GM12878 (cell line): ENCODE measurements around the gene YY2. TPM values are rescaled to one million over a fixed set of nuclear protein-coding genes. Genes with fewer than 3 reads are reported as not detected.

ENCODE experiments used
- CEBPB ChIP-seq, 2 experiments: fragments of 150-350 bp in 1 of 2; IDR thresholded peaks; 2 replicates each; pipeline ENCODE4 v1.6.1; 2012 to 2014; ENCODE audit warnings: low read depth in 2 of 2, low read length in 2 of 2, borderline replicate concordance in 1 of 2, inconsistent platforms in 1 of 2
- CTCF ChIP-seq, 3 experiments: IDR thresholded peaks in 2 of 3; conservative IDR thresholded peaks in 1 of 3; 2 replicates each; pipeline ENCODE4 v1.5.1; 2011; ENCODE audit warnings: low read depth in 3 of 3, low read length in 3 of 3, mild to moderate bottlenecking in 3 of 3, control low read depth in 2 of 3, moderate library complexity in 2 of 3, inconsistent platforms in 1 of 3, mixed read lengths in 1 of 3; ENCODE audit not compliant: control insufficient read depth in 2 of 3, insufficient read depth in 1 of 3; ENCODE audit errors: extremely low read depth in 1 of 3
- DPF2 ChIP-seq: fragments of 450-650 bp; IDR thresholded peaks from 2 replicates; pipeline ENCODE4 v1.6.1; 2017; ENCODE audit warnings: mild to moderate bottlenecking
- ELK1 ChIP-seq: IDR thresholded peaks from 2 replicates; pipeline ENCODE4 v1.6.1; 2012; ENCODE audit warnings: low read depth, low read length, improper control_type of control experiment
- GATAD2B ChIP-seq: fragments of 450-650 bp; conservative IDR thresholded peaks from 2 replicates; pipeline ENCODE4 v1.6.1; 2017; ENCODE audit warnings: low read depth, mild to moderate bottlenecking, moderate library complexity
- HDAC2 ChIP-seq: fragments of 200-600 bp; sonication (generic); IDR thresholded peaks from 2 replicates; pipeline ENCODE4 v1.6.1; 2017
- IRF5 ChIP-seq: fragments of 450-650 bp; IDR thresholded peaks from 2 replicates; pipeline ENCODE4 v1.6.1; 2017; ENCODE audit warnings: borderline replicate concordance
- KLF5 ChIP-seq: fragments of 450-650 bp; IDR thresholded peaks from 2 replicates; pipeline ENCODE4 v1.6.1; 2014; ENCODE audit warnings: mild to moderate bottlenecking; ENCODE audit not compliant: partially characterized antibody
- LARP7 ChIP-seq: fragments of 450-650 bp; IDR thresholded peaks from 2 replicates; pipeline ENCODE4 v1.6.1; 2017; ENCODE audit warnings: mild to moderate bottlenecking
- MYC ChIP-seq: IDR thresholded peaks from 2 replicates; pipeline ENCODE4 v1.6.1; 2011; ENCODE audit warnings: mild to moderate bottlenecking, low read length, moderate library complexity, inconsistent platforms; ENCODE audit not compliant: insufficient read depth, insufficient replicate concordance, insufficient read length, severe bottlenecking
- PAX5 ChIP-seq: IDR thresholded peaks from 2 replicates; pipeline ENCODE4 v1.6.1; 2011; ENCODE audit warnings: low read depth, low read length, borderline replicate concordance
- PBX3 ChIP-seq: IDR thresholded peaks from 2 replicates; pipeline ENCODE4 v1.6.1; 2011; ENCODE audit warnings: mild to moderate bottlenecking, low read depth, low read length, moderate library complexity; ENCODE audit not compliant: insufficient replicate concordance
- RAD51 ChIP-seq: fragments of 450-650 bp; IDR thresholded peaks from 2 replicates; pipeline ENCODE4 v1.6.1; 2016; ENCODE audit warnings: moderate library complexity, mild to moderate bottlenecking, inconsistent platforms
- RBBP5 ChIP-seq: fragments of 200-600 bp; sonication (generic); conservative IDR thresholded peaks from 2 replicates; pipeline ENCODE4 v1.6.1; 2016
- SP1 ChIP-seq: IDR thresholded peaks from one replicate; pipeline ENCODE4 v1.6.1; 2011; ENCODE audit warnings: low read depth, low read length
- STAT3 ChIP-seq: IDR thresholded peaks from 2 replicates; pipeline ENCODE4 v1.6.1; 2011; ENCODE audit warnings: low read depth, low read length, improper control_type of control experiment
- SUZ12 ChIP-seq: fragments of 200-600 bp; sonication (generic); IDR thresholded peaks from one replicate; pipeline ENCODE4 v1.6.1; 2018; ENCODE audit warnings: antibody characterized with exemption, mild to moderate bottlenecking; ENCODE audit not compliant: unreplicated experiment
- TCF3 ChIP-seq: IDR thresholded peaks from 2 replicates; pipeline ENCODE4 v1.6.1; 2012; ENCODE audit warnings: low read depth, mild to moderate bottlenecking, low read length, borderline replicate concordance; ENCODE audit not compliant: insufficient read depth
- ZNF217 ChIP-seq: fragments of 450-650 bp; IDR thresholded peaks from 2 replicates; pipeline ENCODE4 v1.6.1; 2017; ENCODE audit warnings: antibody characterized with exemption, mild to moderate bottlenecking
- ZNF592 ChIP-seq: fragments of 450-650 bp; IDR thresholded peaks from 2 replicates; pipeline ENCODE4 v1.6.1; 2017; ENCODE audit warnings: mild to moderate bottlenecking, moderate library complexity
- polyA plus RNA-seq, 11 experiments: library from polyadenylated mRNA; depleted of rRNA in 4 of 11; unstranded in 6 of 11; stranded (reverse) in 5 of 11; fragments of >200 nt; fragmentation: Nextera tagmentation in 4 of 11; fragmentation: Illumina TruSeq in 1 of 11; extraction: Ambion mirVana in 4 of 11; extraction: Trizol in 1 of 11; gene quantifications; 1 replicate in 1 of 11; 2 replicates in 10 of 11; pipeline versions ENCODE4 v1.2.1 to v1.2.3, GENCODE V29; 2011 to 2016; ENCODE audit warnings: inconsistent platforms in 2 of 11, missing spikeins in 2 of 11, low read depth in 1 of 11
- total RNA-seq, 4 experiments: library from RNA; depleted of rRNA in 3 of 4; stranded (reverse); fragments of >200 nt in 3 of 4; fragmentation: Illumina TruSeq in 1 of 4; extraction: Trizol in 1 of 4; gene quantifications; 2 replicates each; pipeline versions ENCODE4 v1.2.1 to v1.2.3, GENCODE V29; 2013 to 2021

YY2 gene
- total and polyA plus RNA-seq, 10 of the 15 experiments (the other 5 are each of a cell fraction or from before 2014, with no cell fraction given) = 0.31 to 1.2 (median 0.74) TPM

GRCh38 chrX:21839334-21840192, 16.2 kb upstream of the YY2 start, which contains the start of gene MBTPS2 (continued):
- TF ChIP-seq ZNF592 (no peak), CTCF (IDR thresholded peaks at IDR 0.05 in 2 of 3, conservative IDR thresholded peaks at IDR 0.05 in 1 of 3; ENCODE audit: control insufficient read depth in 2 of 3, extremely low read depth in 1 of 3, insufficient read depth in 1 of 3, low read depth in 3 of 3, low read length in 3 of 3) (peak in 2 of 3 experiments; percentile 8 to 28; a peak in 2 of 6 replicates), SP1 (peak; percentile 71), IRF5 (no peak), RAD51 (no peak), RBBP5 (no peak), LARP7 (peak; percentile 87), PBX3 (no peak), STAT3 (no peak), TCF3 (0 out of 2 replicates have a peak, but pooled peaks have one; percentile 16), ELK1 (no peak), ZNF217 (no peak), CEBPB (IDR thresholded peaks at IDR 0.05; ENCODE audit: borderline replicate concordance in 1 of 2, low read depth in 2 of 2, low read length in 2 of 2) (no peak), KLF5 (no peak), MYC (no peak), GATAD2B (peak; percentile 60), SUZ12 (no peak), PAX5 (no peak), HDAC2 (no peak), DPF2 (0 out of 2 replicates have a peak, but pooled peaks have one; percentile 54)
